ENCODE data around the gene TAF3. TPM values are rescaled to one million over a fixed set of nuclear protein-coding genes. Genes with fewer than 3 reads are reported as not detected.

Gene TAF3
- total RNA-seq, 1 experiment from 2014 or later: 5.5 TPM

- intact Hi-C loops (cut with micrococcal nuclease; ENCODE audit: unreplicated experiment): no loop called here
- CTCF ChIA-PET: no interaction called here
- H3K4me3 ChIP-seq (ENCODE audit: low read depth in 2 of 2, low read length in 2 of 2): peak overlapping the region; percentile 53 to 58
- no peaks in the 10 kb centered on the region for H3K4me1 ChIP-seq (ENCODE audit: control insufficient read depth, insufficient read depth, low read length)
- BruUV-seq (replicated peaks): no TSS peak
- POLR2A ChIA-PET: no interaction called here
- H3K9me3 ChIP-seq (ENCODE audit: control insufficient read depth, insufficient read depth, low read depth, low read length): no peaks in the 10 kb centered on the region
- no peaks in the 10 kb centered on the region for H3K27me3 ChIP-seq (ENCODE audit: control insufficient read depth, insufficient read depth, low read length)
- H3K36me3 ChIP-seq (ENCODE audit: control insufficient read depth, insufficient read depth, low read length): no peaks in the 10 kb centered on the region
- in situ Hi-C loops (cut with HindIII; ENCODE audit: low pct_unique_long_range_greater_than_20kb, low sequenced_read_pairs): no loop called here
- DNase-seq (ENCODE audit: low read depth, low spot score): no peak
- ATAC-seq: no peak
- TF ChIP-seq TCF7L2 (IDR thresholded peaks at IDR 0.05; ENCODE audit: low read depth, low read length): no peak
- no peak for TF ChIP-seq CTCF (IDR thresholded peaks at IDR 0.05)
- TF ChIP-seq SIN3A (IDR thresholded peaks at IDR 0.05; ENCODE audit: borderline replicate concordance, insufficient read depth, low read depth, low read length): no peak
- TF ChIP-seq POLR2AphosphoS5 (IDR thresholded peaks at IDR 0.05; ENCODE audit: low read depth, low read length): no peak
- H3K27ac ChIP-seq (ENCODE audit: low read length): no peak overlapping the region
Measured at GRCh38 chr10:8049045-8049864, 230.9 kb downstream of the TAF3 start.

GRCh38 chr10:8049865-8050555, 231.7 kb downstream of the TAF3 start:
- in situ Hi-C loops (cut with HindIII; ENCODE audit: low pct_unique_long_range_greater_than_20kb, low sequenced_read_pairs): no loop called here
- POLR2A ChIA-PET: no interaction called here
- DNase-seq (ENCODE audit: low read depth, low spot score) (no peak), ATAC-seq (0 out of 2 replicates have a peak, but pooled peaks have one; percentile 17)
- BruUV-seq (replicated peaks): no TSS peak
- Histone ChIP-seq H3K27ac (ENCODE audit: low read length) (no peak overlapping the region), H3K4me3 (ENCODE audit: low read depth in 2 of 2, low read length in 2 of 2) (peak overlapping the region; percentile 53 to 58), H3K36me3 (ENCODE audit: control insufficient read depth, insufficient read depth, low read length) (no peaks in the 10 kb centered on the region), H3K9me3 (ENCODE audit: control insufficient read depth, insufficient read depth, low read depth, low read length) (no peaks in the 10 kb centered on the region), H3K4me1 (ENCODE audit: control insufficient read depth, insufficient read depth, low read length) (no peaks in the 10 kb centered on the region), H3K27me3 (ENCODE audit: control insufficient read depth, insufficient read depth, low read length) (no peaks in the 10 kb centered on the region)
- intact Hi-C loops (cut with micrococcal nuclease; ENCODE audit: unreplicated experiment): loop anchor here (2.0 kb wide), 1 partner anchor 177 kb away; no protein-coding TSS in a partner anchor
- TF ChIP-seq TCF7L2 (IDR thresholded peaks at IDR 0.05; ENCODE audit: low read depth, low read length) (peak; percentile 49), CTCF (IDR thresholded peaks at IDR 0.05) (no peak), SIN3A (IDR thresholded peaks at IDR 0.05; ENCODE audit: borderline replicate concordance, insufficient read depth, low read depth, low read length) (no peak), POLR2AphosphoS5 (IDR thresholded peaks at IDR 0.05; ENCODE audit: low read depth, low read length) (no peak)
- TF ChIP-seq, protein P1, sequence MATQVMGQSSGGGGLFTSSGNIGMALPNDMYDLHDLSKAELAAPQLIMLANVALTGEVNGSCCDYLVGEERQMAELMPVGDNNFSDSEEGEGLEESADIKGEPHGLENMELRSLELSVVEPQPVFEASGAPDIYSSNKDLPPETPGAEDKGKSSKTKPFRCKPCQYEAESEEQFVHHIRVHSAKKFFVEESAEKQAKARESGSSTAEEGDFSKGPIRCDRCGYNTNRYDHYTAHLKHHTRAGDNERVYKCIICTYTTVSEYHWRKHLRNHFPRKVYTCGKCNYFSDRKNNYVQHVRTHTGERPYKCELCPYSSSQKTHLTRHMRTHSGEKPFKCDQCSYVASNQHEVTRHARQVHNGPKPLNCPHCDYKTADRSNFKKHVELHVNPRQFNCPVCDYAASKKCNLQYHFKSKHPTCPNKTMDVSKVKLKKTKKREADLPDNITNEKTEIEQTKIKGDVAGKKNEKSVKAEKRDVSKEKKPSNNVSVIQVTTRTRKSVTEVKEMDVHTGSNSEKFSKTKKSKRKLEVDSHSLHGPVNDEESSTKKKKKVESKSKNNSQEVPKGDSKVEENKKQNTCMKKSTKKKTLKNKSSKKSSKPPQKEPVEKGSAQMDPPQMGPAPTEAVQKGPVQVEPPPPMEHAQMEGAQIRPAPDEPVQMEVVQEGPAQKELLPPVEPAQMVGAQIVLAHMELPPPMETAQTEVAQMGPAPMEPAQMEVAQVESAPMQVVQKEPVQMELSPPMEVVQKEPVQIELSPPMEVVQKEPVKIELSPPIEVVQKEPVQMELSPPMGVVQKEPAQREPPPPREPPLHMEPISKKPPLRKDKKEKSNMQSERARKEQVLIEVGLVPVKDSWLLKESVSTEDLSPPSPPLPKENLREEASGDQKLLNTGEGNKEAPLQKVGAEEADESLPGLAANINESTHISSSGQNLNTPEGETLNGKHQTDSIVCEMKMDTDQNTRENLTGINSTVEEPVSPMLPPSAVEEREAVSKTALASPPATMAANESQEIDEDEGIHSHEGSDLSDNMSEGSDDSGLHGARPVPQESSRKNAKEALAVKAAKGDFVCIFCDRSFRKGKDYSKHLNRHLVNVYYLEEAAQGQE (IDR thresholded peaks at IDR 0.05; ENCODE audit: insufficient read depth in 1 of 2, low read depth in 2 of 2, low read length in 1 of 2): no peak
- CTCF ChIA-PET: no interaction called here

All from Panc1 (cell line).